DND-41 (cell line): Measurements from ENCODE around the gene MPC1.

ENCODE experiments used
- ATAC-seq: fragments of 200-7000 bp; cut with Tn5 transposase; 3 replicates; pipeline ENCODE4 v1.9.1; 2021; ENCODE audit warnings: low read depth; ENCODE audit not compliant: insufficient read depth
- DNase-seq: peaks from one replicate; pipeline ENCODE4 v3.0.0-alpha.2; 2020
- H2AFZ ChIP-seq: 2 replicates; pipeline ENCODE4 v1.6.0; 2012; ENCODE audit warnings: low read depth, low read length
- H3K27ac ChIP-seq: 2 replicates; pipeline ENCODE4 v1.5.1; 2012; ENCODE audit warnings: low read length, inconsistent platforms
- H3K27me3 ChIP-seq: fragments of 200-600 bp; sonication (generic); 2 replicates; pipeline ENCODE4 v1.6.0; 2012; ENCODE audit warnings: low read length, mild to moderate bottlenecking, inconsistent platforms; ENCODE audit not compliant: insufficient read depth, poor library complexity
- H3K36me3 ChIP-seq: 2 replicates; pipeline ENCODE4 v1.5.1; 2012; ENCODE audit warnings: low read length, inconsistent platforms; ENCODE audit not compliant: insufficient read depth
- H3K4me1 ChIP-seq: 2 replicates; pipeline ENCODE4 v1.5.1; 2012; ENCODE audit warnings: mild to moderate bottlenecking, low read length; ENCODE audit not compliant: insufficient read depth
- H3K4me2 ChIP-seq: 2 replicates; pipeline ENCODE4 v1.6.0; 2012; ENCODE audit warnings: mild to moderate bottlenecking, moderate library complexity, low read length, inconsistent platforms; ENCODE audit not compliant: insufficient read depth
- H3K4me3 ChIP-seq, 2 experiments: fragments of 200-600 bp in 1 of 2; shearing (Covaris generic) in 1 of 2; 2 replicates each; pipeline ENCODE4 v1.5.1; 2012 to 2016; ENCODE audit warnings: inconsistent platforms in 2 of 2, low read length in 2 of 2, mild to moderate bottlenecking in 2 of 2, low read depth in 1 of 2, moderate library complexity in 1 of 2
- H3K79me2 ChIP-seq: 2 replicates; pipeline ENCODE4 v1.6.0; 2012; ENCODE audit warnings: low read length, inconsistent platforms; ENCODE audit not compliant: insufficient read depth
- H3K9ac ChIP-seq: 2 replicates; pipeline ENCODE4 v1.6.0; 2012; ENCODE audit warnings: low read depth, mild to moderate bottlenecking, inconsistent platforms, low read length, moderate library complexity
- H3K9me3 ChIP-seq: 2 replicates; pipeline ENCODE4 v1.5.1; 2012; ENCODE audit warnings: low read length, moderate library complexity, mild to moderate bottlenecking, inconsistent platforms; ENCODE audit not compliant: insufficient read depth, severe bottlenecking
- H4K20me1 ChIP-seq: 2 replicates; pipeline ENCODE4 v1.6.0; 2012; ENCODE audit warnings: low read length; ENCODE audit not compliant: insufficient read depth
- CTCF ChIP-seq: IDR thresholded peaks from 2 replicates; pipeline ENCODE4 v1.5.1; 2012; ENCODE audit warnings: borderline replicate concordance, low read length, moderate library complexity, mild to moderate bottlenecking; ENCODE audit not compliant: poor library complexity, severe bottlenecking; ENCODE audit errors: extremely low read depth
- EZH2 ChIP-seq: IDR thresholded peaks from 3 replicates; pipeline ENCODE4 v1.6.1; 2012; ENCODE audit warnings: borderline replicate concordance, low read depth, mild to moderate bottlenecking, moderate library complexity, low read length, inconsistent platforms; ENCODE audit not compliant: severe bottlenecking

The MPC1 gene

GRCh38 chr6:166344240-166344639, 38.5 kb downstream of the MPC1 start:
- no peak overlapping the region for H3K9ac ChIP-seq
- TF ChIP-seq EZH2 (no peak), CTCF (no peak)
- no peak for ATAC-seq

GRCh38 chr6:166343150-166343487, 39.6 kb downstream of the MPC1 start:
- Histone ChIP-seq H3K36me3 (peaks cover 23% of the 10 kb centered on the region), H3K9ac (peak overlapping the region; percentile 87), H2AFZ (peak overlapping the region; percentile 90), H3K4me1 (peaks cover 44% of the 10 kb centered on the region), H4K20me1 (peaks cover 29% of the 10 kb centered on the region), H3K4me3 (peak overlapping the region; percentile 76 to 79), H3K27ac (peak overlapping the region; percentile 77), H3K79me2 (peaks cover 48% of the 10 kb centered on the region), H3K27me3 (no peaks in the 10 kb centered on the region), H3K9me3 (no peaks in the 10 kb centered on the region), H3K4me2 (peak overlapping the region; percentile 67)
- TF ChIP-seq EZH2, result no peak
- TF ChIP-seq CTCF, result no peak
- ATAC-seq (no peak), DNase-seq (no peak)

More at GRCh38 chr6:166344240-166344639, 38.5 kb downstream of the MPC1 start:
- Histone ChIP-seq H3K36me3 (peaks cover 14% of the 10 kb centered on the region), H3K4me3 (no peak overlapping the region), H3K27ac (no peak overlapping the region), H2AFZ (no peak overlapping the region), H3K9me3 (no peaks in the 10 kb centered on the region), H4K20me1 (peaks cover 19% of the 10 kb centered on the region), H3K79me2 (peaks cover 37% of the 10 kb centered on the region), H3K27me3 (no peaks in the 10 kb centered on the region), H3K4me2 (no peak overlapping the region), H3K4me1 (peaks cover 33% of the 10 kb centered on the region)
- no peak for DNase-seq

GRCh38 chr6:166342349-166343149, 40.2 kb downstream of the MPC1 start, which contains the start of gene SFT2D1:
SFT2D1 (minus strand) TSS chr6:166342545; CDS start chr6:166342481, 64 bp downstream.
- Histone ChIP-seq H3K4me1 (peaks cover 50% of the 10 kb centered on the region), H3K36me3 (peaks cover 29% of the 10 kb centered on the region), H3K79me2 (peaks cover 54% of the 10 kb centered on the region), H3K27ac (peak within 1 kb of the TSS; percentile 77), H3K27me3 (no peaks in the 10 kb centered on the region), H3K9ac (peak within 1 kb of the TSS; percentile 87), H4K20me1 (peaks cover 33% of the 10 kb centered on the region), H3K9me3 (no peaks in the 10 kb centered on the region), H3K4me2 (peak within 1 kb of the TSS; percentile 67), H2AFZ (peak within 1 kb of the TSS; percentile 90), H3K4me3 (peak within 1 kb of the TSS; percentile 76 to 79)
- DNase-seq (peak; percentile 81), ATAC-seq (peak; percentile 78)
- TF ChIP-seq CTCF (no peak), EZH2 (no peak)
